HG03354 (cell line): ENCODE measurements around the gene LILRB5.
"Not testable (repeated sequence)": the region's sequence is repeated elsewhere in the genome, so short reads cannot be mapped to it uniquely, and the experiment has no call there.

Source experiments
- ATAC-seq: cut with Tn5 transposase; IDR thresholded peaks from one replicate; pipeline ENCODE4 v1.9.1; 2021; ENCODE audit warnings: mild to moderate bottlenecking; ENCODE audit not compliant: unreplicated experiment, poor library complexity, severe bottlenecking

LILRB5 gene

GRCh38 chr19:54257116-54257480, at the start of gene LILRB5:
Gene LILRB5 (minus strand): TSS chr19:54257273. CDS start chr19:54257193, 80 bp downstream.
- no peak for ATAC-seq

DNA sequence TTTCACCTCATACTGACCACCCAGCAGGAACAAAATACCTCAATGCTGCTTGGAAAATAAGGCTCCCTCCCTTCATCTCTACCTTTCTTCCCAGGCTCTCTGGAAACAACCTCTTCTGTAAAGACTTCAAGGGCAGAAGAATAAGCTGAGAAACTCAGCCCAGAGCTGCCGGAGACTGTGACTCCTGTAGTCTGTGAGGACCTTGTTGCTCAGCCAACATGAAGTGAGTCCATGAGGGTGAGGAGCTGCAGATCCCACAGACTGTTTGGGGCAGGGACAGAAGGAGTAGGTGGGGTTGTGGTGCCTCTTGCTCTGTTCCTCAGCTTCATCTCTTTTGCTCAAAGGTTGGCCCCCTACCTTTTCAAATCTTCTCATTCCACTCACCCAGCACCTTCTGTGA, 48.1 kb upstream of the LILRB5 start:
- no peak for ATAC-seq

DNA sequence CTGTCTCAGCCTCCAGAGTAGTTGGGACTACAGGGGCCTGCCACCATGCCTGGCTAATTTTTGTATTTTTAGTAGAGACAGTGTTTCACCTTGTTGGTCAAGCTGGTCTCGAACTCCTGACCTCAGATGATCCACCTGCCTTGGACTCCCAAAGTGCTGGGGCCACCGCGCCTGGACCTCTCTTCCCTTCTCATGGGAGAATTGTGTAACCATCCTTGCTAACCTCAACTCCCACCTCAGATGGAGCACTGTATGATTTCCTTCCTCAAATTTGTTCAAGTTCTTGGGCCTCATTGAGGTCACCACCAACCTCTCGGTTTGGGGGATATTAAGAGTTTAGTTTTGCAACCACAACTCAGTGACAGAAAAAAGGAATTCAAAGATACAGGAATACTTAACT, 45.2 kb upstream of the LILRB5 start:
- ATAC-seq, result no peak

- no peak for ATAC-seq
These were observed 42.4 kb upstream of the LILRB5 start for GRCh38 chr19:54299515-54299914.

DNA sequence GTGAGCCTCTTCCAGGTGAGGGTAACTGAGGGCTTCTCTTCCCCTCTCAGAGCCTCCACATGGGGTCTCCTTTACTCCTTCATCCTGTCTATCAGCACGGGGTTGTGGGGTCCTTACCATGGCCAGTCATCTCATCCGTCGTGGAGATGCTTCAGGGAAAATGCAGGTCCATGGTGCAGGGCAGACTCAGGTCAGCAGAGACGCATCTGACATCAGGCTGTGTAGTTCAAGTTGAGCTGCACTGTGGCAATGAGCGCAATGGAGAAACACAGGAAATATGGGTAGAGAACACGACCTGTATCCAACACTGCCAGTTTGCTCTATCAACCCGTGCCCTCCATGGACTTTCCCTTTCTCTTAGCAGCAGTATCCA, 42.0 kb upstream of the LILRB5 start:
- ATAC-seq, result no peak

DNA sequence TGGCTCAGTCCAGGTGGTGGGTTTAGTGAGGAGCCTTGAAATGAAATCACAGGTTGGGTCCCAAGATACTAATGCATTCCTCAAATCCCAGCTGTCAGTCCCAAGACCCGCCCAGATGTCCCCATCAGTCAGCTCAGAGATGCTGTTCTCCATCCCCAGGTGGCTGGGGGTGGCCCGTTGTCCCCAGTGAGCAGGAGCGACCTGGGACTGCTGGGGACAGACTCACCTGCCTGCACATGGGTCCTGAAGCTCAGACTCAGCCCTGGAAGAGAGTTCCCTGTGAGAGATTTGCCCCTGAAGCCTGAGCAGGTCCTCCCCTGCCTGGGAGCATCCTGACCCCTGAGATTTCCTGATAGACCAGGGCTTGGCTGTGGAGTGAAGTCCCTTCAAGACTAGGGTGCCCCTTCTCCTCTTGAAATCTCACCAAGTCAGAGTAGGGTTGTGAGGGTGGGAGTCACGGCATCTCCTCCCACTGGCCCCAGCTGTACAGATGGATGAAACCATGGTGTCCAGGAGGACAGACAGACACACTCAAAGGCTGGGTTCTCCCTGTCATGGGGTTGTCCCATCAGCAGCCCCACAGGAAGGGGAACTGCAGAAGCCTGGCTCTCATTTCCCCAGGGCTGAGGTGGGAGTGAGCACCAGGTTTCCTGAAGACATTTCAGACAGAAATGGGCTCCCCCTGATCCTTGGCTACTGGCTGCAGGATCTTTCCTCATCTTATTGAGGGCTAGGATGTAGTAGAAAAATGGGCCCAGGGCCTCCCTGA, 41.5 kb upstream of the LILRB5 start:
- ATAC-seq, result no peak

GRCh38 chr19:54297759-54298305, 40.8 kb upstream of the LILRB5 start:
- ATAC-seq, result no peak

- ATAC-seq, result no peak
These were observed 37.5 kb upstream of the LILRB5 start for GRCh38 chr19:54294539-54294938.

DNA sequence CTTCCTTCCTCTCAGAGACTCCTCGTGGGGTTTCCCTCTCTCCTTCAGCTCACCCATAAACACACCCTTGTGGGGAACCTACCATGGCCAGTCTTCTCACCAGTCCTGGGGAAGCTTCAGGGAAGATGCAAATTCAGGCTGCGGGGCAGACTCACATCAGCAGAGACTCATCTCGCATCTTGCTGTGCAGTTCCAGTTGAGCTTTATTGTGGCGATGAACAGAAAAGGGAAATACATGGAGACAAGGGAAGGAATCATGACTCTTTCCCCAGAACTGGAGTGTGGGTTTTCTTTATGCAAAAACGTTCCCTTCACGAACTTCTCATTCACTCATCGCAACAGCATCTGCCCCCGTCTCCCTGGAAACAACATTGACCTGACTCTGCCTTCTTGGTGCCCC, 32.1 kb upstream of the LILRB5 start:
- not testable (repeated sequence) for ATAC-seq

DNA sequence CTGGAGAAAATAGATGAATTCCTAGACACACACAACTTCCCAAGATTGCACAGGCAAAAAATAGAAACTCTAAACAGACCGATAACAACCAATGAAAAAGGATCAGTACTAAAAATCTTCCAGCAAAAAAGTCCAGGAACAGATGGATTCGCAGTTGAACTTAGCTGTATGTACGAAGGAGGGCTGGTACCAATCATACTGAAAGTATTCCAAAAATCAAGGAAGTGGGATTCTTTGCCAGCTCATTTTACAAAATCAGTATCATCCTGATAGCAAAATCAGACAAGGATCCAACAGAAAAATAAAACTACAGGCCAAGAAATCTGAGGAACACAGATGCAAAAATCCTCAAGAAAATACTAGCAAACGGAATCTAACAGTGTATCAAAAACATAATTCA, 30.4 kb upstream of the LILRB5 start:
- ATAC-seq, result no peak

- not testable (repeated sequence) for ATAC-seq
These were observed 29.2 kb upstream of the LILRB5 start for GRCh38 chr19:54286283-54286682.

- ATAC-seq, result not testable (repeated sequence)
These were observed 28.5 kb upstream of the LILRB5 start for GRCh38 chr19:54285427-54286056.

GRCh38 chr19:54282686-54283470, 25.8 kb upstream of the LILRB5 start:
- no peak for ATAC-seq

DNA sequence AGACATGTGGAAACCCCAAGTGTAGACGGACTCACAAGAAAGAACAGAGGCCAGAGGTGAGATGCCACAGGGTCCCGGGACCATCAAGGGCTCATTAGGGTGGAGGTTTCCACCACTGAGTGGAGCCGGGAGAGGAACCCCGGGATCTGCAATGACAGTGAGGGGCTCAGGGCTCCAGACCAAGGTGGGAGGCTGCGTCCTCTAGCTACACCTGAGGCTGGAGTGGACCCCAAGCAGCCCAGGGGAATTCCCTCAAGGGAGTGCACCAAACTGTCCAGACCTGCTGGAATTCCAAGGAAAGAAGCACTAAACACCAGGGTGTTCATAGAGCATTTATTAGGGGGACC, 24.6 kb upstream of the LILRB5 start:
- ATAC-seq, result not testable (repeated sequence)

DNA sequence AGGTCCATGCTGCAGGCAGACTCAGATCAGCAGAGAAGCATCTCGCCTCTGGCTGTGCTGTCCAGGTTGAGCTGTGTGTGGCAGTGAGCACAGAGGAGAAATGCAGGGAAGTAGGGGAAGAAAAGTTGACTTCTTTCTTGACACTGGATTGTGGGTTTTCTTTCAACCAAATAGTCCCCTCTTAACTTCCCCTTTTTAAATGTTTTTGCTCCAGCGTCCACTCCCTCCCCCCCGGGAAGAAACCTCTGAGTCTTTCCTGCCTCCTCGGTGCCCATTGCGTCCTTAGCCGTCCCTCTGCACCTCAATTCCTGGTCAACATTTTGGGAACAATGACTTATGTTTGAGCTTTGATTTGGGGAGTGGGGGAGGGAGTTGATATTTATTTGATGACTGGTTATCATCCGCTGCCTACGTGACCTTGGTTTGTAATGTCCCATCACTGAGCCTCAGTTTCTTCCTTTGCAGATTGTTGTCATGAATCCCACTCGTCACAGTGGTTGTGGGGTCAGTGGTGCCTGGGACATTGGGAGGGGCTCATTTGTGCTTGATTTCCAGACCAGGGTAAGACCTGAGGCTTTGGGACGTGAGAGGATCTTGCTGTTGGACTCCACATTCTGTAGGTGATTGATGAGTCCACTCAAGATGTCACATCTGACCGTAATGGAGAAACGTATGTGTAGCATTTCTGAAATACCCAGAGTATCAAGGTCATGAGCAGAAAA, 24.1 kb upstream of the LILRB5 start, which contains the start of gene LILRB2:
LILRB2 (minus strand) TSS at position 104 of the 722 bp plus-strand sequence. CDS start 614 bp downstream, outside the sequence.
- no peak for ATAC-seq

DNA sequence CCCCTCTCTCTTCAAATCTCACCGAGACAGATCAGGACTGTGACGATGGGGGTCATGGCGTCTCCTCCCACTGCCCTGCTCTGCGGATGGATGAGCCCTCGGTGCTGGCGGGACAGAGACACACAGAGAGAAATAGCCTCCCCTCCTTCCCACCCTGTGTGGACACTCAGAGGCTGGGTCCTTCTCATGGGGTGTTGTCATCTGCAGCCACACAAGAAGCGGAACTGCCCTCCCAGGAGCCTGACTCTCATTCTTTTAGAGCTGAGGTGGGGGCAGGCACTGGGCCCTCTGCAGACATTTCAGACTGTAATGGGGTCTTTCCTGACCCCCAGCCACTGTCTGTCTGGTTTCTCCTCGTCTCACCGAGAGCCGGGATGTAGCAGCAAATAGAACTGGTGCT, 23.4 kb upstream of the LILRB5 start:
- ATAC-seq, result not testable (repeated sequence)

- not testable (repeated sequence) for ATAC-seq
These were observed 23.0 kb upstream of the LILRB5 start for GRCh38 chr19:54280025-54280424.

GRCh38 chr19:54279406-54279962, 22.4 kb upstream of the LILRB5 start:
- no peak for ATAC-seq

GRCh38 chr19:54278571-54279195, 21.6 kb upstream of the LILRB5 start:
- ATAC-seq, result not testable (repeated sequence)
